CD4-positive, alpha-beta T cell treated with Interleukin-4 for 4 hours (primary cell): ENCODE measurements around the gene PNPLA6.

Experiments used
- DNase-seq: peaks from one replicate; pipeline ENCODE4 v3.0.0-alpha.2; 2020

The PNPLA6 gene

DNA sequence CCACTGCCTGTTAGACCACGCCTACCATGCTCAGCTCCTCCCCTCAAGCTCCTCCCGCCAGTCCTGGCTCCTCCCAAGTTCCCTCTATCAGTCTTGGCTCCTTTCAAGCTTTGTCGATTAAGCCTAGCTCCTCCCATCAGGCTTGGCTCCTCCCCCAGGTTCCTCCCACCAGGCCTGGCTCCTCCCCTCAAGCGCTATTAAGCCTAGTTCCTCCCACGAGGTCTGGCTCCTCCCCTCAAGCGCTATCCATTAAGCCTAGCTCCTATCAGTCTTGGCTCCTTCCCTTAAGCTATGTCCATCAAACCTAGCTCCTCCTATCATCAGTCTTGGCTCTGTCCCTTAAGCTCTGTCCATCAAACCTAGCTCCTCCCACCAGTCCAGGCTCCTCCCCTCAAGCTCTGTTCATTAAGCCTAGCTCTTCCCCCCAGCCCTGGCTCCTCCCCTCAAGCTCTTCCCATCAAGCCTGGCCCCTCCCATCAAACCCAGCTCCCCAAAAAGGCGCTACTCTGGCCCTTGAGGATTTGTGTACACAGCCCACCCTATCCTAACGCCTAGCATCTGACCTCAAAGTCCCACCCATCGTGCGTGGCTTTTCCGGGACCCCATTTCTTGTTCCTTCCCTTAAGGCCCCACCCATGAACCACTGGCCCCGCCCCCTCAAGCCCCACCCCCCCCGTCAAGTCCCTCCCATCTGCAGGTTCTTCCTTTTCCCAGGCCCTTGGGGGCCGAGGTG lies 70.1 kb downstream of the PNPLA6 start:
- no peak for DNase-seq

DNA sequence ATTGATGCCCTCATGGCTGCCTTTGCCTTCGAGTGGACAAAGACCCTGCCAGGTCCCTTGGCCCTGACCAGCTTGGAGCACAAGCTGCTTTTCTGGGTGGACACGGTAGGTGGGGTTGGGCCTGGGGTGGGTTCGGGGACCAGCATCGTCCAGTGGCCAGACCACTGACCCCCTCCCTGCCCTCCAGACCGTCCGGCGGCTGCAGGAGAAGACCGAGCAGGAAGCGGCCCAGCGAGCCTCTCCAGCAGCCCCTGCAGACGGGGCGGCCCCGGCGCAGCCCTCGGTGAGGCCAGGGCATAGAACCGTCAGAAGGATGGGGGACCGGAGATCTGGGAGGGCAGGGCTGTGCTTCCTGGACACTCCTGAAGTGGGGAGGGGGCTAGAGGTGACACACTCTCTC lies 70.8 kb downstream of the PNPLA6 start:
- no peak for DNase-seq

DNA sequence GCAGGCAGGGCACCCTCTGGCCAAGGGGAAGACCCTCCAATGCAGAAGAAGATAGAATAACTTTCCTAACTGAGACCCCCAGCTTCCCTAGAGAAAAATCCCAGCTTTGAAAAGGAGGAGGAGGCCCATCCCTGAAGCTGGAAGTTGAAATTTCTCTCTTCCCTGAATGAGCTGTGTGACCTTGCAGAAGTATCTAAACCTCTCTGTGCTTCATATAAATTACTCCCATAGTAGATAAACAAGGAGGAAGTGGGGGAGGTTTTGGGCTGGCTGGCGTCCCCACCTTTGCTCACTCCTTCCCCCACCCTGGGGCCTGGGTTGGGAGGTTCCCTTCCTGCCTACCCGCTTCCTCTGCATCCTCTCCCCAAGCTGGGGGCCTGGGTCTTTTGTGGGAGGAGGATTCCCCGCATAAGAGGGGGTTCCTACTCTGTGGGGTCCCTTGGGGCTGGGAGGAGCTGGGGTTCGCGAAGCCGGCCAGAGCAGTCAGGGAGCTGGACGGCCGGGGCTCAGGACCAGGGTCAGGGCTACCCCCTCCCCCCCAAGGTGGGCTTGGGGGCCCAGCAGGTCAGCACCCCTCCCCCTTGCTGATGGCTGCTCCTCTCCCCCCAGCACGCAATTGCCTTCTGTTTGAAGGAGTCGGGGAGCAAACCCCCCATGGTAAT lies 71.8 kb downstream of the PNPLA6 start:
- DNase-seq: no peak

DNA sequence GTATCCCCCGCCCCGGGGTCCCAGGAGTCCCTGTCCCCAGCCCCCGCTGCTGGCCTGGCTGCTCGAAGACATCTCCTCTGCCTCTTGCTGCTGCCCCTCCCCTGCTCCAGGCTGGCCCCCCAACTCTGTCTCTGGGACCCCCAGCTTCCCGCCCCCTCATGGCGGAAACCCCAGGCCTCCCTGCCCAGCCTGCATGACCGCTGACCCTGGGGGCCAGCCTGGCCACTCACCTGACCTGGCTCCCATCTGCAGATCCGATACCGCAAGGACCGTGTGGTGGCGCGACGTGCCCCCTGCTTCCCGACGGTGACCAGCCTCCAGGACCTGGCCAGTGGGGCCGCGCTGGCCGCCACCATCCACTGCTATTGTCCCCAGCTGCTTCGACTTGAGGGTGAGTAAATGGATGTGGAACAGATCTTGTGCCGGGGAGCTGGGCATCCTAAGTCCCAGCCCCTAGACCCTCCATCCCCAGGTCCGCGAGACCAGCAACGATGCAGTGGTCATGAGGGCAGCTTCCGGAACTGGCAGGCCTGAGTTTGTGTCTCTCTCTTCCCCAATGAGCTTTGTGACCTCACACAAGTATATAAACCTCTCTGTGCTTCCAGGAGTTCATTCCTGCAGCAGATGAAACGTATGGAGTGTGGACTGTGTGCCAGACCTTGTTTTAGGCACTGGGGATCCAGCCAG lies 72.5 kb downstream of the PNPLA6 start:
- DNase-seq: no peak

DNA sequence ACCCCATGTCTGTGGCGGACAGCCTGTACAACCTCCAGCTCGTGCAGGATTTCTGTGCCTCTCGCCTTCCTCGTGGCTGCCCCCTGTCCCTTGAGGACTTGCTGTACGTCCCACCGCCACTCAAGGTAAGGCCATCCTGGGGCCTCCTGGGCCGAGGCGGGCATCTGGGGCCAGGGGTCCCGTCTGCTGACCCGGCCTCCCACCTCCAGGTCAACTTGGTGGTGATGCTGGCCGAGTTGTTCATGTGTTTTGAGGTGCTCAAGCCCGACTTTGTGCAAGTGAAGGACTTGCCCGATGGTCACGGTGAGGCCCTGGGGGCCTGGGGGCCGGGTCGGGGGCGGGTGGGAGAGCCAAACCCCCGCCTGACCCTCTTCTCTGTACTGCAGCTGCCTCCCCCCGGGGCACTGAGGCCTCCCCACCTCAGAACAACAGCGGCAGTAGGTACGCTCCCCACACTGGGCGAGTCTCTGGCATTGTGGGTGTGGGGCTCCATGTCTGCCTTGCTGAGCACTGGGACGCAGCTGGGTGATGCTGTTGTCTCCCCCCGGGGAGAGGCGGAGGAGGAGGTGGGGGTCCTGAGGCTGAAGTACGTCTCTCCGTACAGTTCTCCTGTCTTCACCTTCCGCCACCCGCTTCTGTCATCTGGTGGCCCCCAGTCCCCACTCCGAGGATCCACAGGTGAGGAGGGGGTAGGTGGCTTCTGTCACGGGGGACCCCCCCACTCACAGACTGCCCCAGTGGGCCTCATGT lies 75.1 kb downstream of the PNPLA6 start:
- no peak for DNase-seq
